ENCODE results near the gene MRPS35.

Gene MRPS35

GRCh38 chr12:27777141-27777540 is 66.5 kb downstream of the MRPS35 start:
- DNase-seq, result no peak

- DNase-seq, result no peak
These were observed 67.6 kb downstream of the MRPS35 start for GRCh38 chr12:27778206-27778605.

DNA sequence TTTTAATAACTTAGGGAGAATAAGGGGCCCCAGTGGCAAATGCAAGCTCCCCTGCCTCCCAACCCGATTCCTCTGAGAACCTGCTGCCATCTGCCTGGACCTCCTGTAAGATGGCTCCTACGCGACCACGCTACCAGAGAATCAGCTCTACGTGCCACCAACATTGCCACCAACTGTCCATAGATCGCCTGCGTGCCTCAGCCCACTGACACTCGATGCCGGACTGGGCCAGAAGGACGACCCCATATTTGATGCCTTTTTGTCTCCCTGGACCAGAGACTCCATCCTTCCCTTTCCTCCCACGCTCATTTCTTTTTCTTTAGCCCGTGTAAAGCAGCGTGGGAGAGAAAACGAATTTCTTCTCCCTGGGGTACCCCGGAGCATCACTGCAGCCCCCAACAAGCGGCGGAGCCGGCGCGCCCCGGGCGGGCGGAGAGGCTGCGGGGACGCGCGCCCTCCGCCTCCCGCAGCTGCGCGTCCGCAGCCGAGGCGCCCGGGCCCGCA is 68.8 kb downstream of the MRPS35 start:
- DNase-seq, result no peak

DNA sequence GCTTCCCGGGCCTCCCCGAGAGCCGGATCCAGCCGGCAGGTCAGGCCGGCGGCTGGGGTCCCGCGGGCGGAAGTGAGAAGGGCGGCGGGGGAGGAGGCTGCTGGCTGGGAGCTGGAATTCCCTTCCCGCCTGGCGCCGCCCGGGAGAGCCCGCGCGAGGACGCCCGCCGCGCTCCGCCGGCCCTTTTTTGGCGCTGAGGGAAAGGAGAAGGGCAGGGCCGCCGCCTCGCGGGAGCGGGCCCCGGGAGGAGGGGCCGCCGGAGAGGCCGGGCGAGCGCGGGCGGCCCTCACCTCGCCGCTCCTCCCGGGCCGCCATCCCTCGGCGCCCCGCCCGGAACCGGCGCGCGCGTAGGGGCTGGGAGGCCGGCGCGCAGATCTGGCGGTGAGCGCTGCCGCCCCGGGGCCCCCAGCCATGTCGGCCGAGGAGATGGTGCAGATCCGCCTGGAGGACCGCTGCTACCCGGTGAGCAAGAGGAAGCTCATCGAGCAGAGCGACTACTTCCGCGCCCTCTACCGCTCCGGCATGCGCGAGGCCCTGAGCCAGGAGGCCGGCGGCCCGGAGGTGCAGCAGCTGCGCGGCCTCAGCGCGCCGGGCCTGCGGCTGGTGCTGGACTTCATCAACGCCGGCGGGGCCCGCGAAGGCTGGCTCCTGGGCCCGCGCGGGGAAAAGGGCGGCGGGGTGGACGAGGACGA is 69.4 kb downstream of the MRPS35 start, which contains the start of the genes KLHL42 and MANSC4:
Gene KLHL42, plus strand, starts transcription at position 314 of the 692 bp plus-strand sequence. Its CDS starts 98 bp downstream, at position 412.
Gene MANSC4, minus strand, starts transcription at position 317 of the 692 bp plus-strand sequence. CDS start 8,960 bp downstream, outside the sequence.
- DNase-seq, result peak; percentile 35

DNA sequence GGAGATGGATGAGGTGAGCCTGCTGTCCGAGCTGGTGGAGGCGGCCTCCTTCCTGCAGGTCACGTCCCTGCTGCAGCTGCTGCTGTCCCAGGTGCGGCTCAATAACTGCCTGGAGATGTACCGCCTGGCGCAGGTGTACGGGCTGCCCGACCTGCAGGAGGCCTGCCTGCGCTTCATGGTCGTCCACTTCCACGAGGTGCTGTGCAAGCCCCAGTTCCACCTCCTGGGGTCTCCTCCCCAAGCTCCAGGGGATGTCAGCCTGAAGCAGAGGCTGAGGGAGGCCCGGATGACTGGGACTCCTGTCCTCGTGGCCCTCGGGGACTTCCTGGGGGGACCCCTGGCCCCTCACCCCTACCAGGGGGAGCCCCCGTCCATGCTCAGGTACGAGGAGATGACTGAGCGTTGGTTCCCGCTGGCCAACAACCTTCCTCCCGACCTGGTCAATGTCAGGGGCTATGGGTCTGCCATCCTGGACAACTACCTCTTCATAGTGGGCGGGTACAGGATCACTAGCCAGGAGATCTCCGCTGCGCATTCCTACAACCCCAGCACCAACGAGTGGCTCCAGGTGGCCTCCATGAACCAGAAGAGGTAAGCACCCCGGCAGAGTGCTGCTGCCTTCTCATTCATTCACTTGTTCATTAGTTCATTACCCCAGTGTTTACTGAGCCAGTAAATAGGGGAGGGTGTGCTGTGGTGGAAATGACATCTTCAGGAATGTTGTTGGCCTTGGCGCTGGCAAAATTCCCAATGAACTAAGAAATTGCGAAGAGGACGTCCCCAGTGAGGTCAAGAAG is 70.2 kb downstream of the MRPS35 start:
- no peak for DNase-seq

DNA sequence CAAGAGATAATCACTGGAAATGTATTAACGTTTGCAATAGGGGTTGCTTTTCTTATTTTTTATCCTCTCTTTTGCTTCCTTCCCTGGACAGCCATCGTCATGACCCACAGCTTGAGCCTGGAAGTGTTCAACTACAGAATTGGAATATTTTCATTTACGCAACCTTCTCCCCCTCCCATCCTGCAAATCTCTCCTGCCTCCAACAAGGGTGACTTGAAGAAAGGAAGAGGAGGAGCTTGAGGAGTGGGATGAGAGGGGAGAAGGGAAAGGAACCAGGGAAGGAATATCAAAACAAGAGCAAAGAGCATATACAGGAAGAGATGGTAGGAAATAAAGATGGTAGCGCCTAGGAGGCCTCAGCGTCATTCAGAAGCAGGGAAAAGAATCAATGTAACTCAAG is 71.0 kb downstream of the MRPS35 start:
- DNase-seq, result no peak

- no peak for DNase-seq
These were observed 71.8 kb downstream of the MRPS35 start for GRCh38 chr12:27782481-27782880.

DNA sequence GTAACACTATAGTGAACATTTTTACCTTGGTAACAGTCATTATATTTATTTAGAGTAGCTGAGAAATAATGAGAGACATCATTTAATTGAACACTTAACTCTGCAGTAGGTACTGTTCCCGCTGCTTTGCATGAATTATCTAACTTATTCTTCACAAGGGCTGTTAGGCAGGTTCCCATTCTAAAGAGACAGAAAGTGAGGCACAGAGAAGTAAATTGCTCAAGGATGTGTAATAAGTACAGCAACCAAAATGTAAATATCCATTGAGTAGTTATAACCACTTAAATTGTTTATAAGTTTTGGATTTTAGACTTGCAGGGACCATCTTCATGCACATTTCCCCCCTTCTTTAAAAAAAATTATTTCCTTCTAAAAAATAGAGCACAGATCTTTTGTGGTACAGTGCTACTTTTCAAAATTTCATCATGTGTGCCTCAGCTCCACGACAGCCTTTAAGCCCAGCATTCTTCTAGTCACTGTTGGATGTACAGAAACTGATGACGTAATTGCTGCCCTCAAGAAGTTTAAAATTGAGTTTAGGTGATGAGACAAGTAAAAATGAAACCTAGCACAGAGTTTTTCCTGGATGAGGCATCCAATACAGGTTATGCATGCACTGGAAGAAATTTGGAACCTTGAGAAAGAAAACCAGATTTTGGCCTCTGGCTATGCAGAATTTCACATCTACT is 75.4 kb downstream of the MRPS35 start:
- no peak for DNase-seq

DNA sequence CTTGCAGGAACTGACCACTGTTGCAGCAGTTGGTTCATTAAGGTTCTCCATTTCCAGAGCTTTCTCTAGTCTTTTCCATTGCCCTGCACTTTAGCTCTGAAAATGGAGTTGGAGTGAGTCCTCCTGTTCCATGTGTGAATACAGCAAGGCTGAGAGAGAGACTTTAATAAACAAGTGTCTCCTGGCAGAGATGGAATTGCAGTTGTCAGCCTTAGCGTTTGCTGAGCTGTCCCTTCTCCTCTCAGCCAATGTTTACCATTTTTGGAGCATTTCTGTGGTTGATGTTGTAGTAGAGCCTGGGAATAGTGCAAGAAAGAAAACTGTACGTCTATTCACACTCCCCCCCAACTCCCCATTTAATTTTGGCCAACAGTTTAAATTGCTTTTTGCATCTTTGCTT is 76.9 kb downstream of the MRPS35 start:
- DNase-seq, result no peak

DNA sequence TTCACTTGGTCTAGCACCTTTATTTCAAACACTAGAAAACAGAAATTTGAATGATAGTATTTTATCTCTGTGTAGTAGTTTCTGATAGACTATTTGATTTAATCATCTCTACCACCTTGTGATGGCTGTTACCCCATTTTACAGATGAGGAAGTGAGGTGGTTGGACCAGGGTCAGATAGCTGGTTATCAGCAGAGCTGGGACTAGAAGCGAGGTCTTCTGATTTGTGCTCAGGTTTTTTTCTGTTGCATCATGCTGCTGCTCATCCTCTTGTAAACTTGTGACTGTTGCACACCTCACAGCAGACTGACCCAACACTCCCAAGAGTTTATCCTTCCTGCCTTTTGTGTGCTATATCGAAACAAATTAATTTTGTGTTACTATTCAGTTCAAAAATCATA is 79.5 kb downstream of the MRPS35 start:
- DNase-seq, result no peak

DNA sequence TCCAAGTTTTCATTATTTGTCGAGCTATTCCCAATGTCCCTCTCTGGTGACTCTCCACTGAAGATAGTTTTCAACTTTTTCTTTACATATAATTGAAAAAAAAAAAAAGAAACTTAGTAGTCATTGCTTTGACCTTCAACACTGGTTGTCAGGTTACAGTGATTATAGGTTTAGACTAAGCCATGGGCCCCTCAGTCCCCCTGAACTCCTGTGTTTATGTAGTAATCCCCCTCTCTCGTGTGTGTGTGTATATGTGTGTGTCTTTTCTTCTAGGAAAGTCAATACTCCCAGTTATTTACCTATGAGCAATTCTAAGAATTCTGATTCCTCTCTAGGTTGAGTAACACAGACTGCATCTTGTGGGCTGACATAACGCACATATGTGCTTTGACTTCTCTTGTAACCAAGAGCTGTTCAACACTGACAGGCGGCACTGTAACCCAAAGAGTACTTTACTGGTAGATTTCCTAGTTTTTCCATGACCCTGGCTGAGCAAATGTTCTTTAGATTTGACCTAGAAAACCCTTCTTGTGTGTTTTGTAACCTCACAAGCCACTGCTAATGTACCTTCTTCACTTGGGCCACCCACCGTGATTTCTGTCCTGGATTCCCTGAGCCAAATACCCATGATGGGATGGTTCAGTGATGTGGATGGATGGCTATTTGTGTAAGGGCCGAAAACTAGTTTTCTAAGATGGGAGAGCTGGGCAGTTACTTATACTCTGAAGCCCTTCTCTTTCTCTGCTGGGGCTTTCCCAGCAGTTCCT is 84.4 kb downstream of the MRPS35 start:
- DNase-seq, result no peak

DNA sequence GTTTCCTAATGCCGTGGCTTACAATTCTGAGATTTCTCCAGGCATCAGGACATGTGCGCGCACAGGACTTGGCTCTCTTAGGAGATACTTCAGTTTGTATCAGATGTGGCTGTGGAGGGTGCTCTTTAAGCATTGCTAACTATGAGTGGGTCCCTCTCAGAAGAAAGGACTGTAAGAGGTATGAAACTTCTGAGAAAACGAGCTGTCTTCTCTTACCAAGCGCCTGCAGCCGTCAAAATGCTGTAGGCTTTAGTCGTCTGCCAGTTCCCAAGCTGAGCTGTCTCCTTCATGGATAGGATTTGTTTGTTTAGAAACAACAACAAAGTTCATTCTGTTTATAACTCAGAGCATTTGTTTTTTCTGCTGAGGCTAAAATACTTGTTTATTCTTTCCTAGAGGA is 85.5 kb downstream of the MRPS35 start:
- DNase-seq, result no peak

DNA sequence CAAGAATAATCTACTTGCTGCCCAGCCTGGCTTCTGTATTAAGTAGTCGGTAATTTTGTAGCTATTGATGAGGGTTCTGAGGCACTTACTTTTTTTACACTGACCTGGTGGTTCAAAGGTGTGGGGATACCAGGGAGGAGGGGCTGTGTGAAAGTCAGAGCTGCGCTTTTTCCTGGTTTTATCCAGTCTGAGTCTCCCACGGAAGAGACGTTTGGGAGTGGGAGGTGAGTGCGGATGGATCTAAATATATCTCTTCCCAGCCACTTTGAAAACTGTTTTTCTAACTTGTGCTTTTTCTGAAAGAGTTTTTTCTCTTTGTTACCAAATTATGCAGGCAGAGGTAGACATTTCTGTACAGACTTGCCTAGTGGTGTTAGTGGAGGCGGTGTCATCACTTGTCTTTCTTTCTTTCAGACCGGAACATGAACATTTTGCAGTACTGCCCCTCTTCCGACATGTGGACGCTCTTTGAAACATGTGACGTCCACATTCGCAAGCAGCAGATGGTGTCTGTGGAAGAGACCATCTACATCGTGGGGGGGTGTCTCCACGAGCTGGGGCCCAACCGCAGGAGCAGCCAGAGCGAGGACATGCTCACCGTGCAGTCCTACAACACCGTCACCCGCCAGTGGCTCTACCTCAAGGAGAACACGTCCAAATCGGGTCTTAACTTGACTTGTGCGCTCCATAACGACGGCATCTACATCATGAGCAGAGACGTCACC is 86.8 kb downstream of the MRPS35 start:
- DNase-seq, result no peak

DNA sequence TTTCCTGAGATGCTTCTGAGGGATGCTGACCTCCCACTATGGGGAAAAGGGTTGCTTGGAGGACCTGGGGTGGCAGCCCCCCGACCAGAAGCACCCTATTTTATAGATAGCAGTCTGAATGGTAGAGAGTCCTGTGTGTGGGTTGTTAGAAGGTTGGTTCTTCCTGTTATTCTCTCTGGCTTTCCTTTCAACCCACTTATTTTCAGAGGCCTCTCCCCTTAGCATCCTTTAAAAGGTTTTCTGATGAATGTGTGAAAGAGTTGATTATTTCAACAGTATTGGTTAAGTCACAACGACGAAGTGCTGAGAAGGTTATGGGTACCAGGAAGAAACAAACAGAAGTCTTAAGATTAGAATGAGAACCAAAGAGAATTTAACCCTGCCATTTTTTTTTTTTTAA is 90.2 kb downstream of the MRPS35 start:
- no peak for DNase-seq

GRCh38 chr12:27801630-27802029 is 91.0 kb downstream of the MRPS35 start:
- no peak for DNase-seq

DNA sequence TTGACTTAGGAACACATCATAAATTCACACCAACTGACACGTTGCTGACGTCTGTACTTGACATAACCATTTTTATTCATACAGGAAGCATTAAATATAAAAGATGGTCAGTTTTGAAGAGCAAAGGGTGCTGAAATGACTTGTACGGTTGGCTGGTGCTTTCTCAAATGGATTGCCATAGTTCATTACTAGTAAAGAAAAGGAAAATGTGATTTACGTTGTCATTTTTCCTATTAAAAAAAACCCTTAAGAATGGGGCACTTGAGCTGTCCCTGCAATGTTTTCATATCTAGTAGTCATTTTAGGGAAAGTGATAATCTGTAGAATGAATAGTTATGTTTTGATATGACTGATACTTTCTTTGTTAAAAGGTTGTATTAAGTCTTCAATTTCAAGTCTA is 91.9 kb downstream of the MRPS35 start:
- DNase-seq, result no peak

GRCh38 chr12:27802936-27803335 is 92.3 kb downstream of the MRPS35 start:
- DNase-seq, result no peak

- no peak for DNase-seq
These were observed 94.6 kb downstream of the MRPS35 start for GRCh38 chr12:27805238-27805637.

Data from activated gamma-delta T cell (primary cell).